ENCODE data around the gene ASGR1.

ASGR1 gene

DNA sequence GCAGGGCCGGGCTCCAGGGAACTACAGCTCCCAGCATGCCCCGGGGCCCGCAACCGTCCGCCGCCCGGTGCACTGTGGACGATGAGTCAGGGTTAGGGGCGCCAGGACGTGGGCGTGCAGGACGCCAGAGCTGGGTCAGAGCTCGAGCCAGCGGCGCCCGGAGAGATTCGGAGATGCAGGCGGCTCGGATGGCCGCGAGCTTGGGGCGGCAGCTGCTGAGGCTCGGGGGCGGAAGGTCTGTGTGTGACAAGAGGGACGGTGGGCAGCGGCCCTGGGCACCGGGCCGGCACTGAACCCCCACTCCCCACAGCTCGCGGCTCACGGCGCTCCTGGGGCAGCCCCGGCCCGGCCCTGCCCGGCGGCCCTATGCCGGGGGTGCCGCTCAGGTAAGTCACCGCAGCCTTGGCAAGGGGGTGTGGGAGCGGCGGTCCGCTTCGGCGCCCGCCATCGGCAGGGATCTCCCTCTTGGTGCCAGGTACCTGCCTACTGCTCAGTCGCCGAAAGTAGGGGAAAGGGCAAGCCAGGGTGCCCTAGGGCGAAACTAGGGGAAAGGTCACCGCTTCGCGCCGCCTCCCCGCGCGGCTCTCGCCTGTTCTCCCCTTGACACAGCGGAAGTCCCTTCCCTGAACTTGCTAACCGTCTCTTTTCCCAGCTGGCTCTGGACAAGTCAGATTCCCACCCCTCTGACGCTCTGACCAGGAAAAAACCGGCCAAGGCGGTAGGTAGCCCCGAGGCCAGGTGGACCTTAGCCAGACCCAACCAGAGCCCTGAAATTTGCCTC is 40.8 kb upstream of the ASGR1 start, which contains the start of the genes ACADVL and DLG4:
ACADVL (plus strand) TSS at position 127 of the 781 bp plus-strand sequence; CDS start at position 174, 47 bp downstream.
DLG4 (minus strand) TSS at position 25 of the 781 bp plus-strand sequence.
- TF ChIP-seq POLR2A (IDR thresholded peaks at IDR 0.05; ENCODE audit: low read depth, low read length) = peak; percentile 94
- DNase-seq (ENCODE audit: insufficient read length, low spot score) (peak; percentile 86), FAIRE-seq (no peak)

DNA sequence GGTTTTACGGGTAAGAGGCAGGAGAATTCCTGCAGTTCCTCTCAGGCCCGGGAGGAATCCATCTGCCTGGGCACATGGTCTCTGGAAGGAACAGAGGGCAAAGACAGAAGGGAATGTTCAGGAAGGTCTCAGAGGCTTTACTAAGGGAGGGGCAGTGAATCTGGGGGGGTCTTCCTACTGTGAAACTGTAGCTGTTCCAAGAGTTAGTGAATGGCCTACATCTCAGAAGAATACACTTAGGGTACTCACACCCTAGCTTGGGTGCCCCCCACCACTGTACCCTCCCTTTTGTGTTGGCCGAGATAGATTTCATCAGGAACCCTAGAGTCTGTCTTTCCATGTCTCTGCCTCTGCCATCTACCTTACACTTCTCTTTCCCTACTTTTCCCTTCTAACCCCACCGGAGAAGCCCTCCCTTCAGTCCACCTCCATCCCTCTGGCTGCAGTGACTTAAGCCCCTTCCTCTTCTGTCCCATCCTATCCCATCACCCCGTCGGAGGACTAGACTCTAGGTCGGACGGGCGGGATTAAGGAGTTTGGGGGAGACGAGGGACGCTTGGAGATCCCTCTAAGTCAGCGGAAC is 40.1 kb upstream of the ASGR1 start:
- DNase-seq (ENCODE audit: insufficient read length, low spot score) = no peak
- no peak for FAIRE-seq
- no peak for TF ChIP-seq POLR2A (IDR thresholded peaks at IDR 0.05; ENCODE audit: low read depth, low read length)

DNA sequence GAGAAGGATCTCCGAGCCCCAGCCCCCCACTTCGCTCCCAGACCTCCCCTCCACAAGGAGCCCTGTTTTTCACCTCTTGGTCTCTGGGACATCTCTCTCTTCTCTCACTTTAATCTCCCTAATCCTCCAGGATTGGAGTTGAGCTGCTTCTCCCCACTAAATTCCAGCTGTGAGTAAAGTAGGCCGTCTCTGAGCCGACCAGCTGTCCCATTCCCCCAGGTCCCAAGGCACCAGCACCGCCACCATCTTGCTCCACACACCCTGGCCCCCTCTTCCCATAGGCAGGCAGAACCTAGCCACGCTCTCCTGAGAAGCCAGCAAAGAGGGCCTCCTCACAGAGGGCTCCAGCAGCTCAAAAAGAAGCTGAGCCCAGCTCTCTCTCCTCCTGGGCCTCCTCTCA is 39.6 kb upstream of the ASGR1 start:
- DNase-seq (ENCODE audit: insufficient read length, low spot score) = no peak
- no peak for TF ChIP-seq POLR2A (IDR thresholded peaks at IDR 0.05; ENCODE audit: low read depth, low read length)
- FAIRE-seq = no peak

DNA sequence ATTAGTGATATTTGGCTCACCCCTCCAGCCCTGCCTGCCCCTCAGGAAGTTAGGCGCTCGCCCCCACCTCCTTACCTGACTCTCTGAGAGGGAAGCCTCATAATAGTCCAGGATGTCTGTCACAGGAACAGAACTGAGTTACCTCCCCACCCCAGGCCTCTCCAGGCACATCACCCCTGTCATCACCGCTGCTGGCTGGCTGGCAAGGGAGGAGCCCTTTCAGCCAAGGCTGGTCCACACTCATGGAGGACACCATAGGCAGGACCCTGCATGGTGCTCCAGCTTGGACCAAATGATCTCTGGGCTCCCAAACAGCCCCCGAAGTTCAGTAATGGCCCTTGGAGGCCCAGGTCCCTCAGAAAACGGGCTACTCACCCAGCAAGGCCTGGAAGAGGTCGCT is 39.0 kb upstream of the ASGR1 start:
- DNase-seq (ENCODE audit: insufficient read length, low spot score) (no peak), FAIRE-seq (no peak)
- no peak for TF ChIP-seq POLR2A (IDR thresholded peaks at IDR 0.05; ENCODE audit: low read depth, low read length)

DNA sequence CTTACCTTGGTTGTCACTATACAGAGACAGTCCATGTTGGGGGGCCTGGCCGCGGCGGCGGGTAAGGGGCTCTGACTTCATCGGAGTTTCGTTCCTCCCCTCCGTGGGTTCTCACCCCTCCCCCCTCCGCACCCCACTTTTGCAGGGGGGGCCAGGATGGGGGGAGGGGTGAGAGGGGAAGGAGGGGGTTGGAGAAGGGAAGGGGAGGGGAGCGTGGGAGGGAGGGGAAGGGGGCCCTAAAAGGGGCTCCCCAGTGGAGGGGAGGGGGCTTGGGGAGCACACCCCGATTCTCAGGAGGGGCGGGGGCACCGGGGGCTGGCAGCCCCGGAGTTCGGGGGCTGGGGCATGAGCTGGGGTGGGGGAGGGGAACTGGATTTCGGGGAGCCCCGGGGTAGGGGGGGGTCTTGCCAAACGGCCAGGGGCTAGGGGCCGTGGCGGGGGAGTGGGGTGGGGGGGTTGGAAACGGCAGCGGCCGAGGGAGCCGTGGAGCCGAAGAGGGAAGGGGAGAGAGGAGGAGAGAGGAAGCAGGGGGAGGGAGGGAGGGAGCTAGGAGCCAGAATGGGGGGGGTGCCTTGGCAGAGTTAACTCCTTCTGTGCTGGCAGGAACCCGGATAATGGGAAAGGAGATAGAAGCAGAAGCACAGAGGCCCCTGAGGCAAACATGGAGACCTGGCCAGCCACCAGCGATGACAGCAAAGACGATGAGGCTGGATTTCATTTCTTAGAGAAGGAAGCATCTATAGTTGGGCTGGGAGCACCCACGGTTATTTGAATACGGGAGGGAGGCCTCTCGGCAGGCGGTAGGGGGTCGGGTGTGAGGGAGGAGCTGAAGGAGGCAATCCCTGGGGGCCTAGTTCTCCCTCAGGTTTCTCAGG is 38.2 kb upstream of the ASGR1 start:
- DNase-seq (ENCODE audit: insufficient read length, low spot score) (peak; percentile 67), FAIRE-seq (no peak)
- TF ChIP-seq POLR2A (IDR thresholded peaks at IDR 0.05; ENCODE audit: low read depth, low read length) = no peak

DNA sequence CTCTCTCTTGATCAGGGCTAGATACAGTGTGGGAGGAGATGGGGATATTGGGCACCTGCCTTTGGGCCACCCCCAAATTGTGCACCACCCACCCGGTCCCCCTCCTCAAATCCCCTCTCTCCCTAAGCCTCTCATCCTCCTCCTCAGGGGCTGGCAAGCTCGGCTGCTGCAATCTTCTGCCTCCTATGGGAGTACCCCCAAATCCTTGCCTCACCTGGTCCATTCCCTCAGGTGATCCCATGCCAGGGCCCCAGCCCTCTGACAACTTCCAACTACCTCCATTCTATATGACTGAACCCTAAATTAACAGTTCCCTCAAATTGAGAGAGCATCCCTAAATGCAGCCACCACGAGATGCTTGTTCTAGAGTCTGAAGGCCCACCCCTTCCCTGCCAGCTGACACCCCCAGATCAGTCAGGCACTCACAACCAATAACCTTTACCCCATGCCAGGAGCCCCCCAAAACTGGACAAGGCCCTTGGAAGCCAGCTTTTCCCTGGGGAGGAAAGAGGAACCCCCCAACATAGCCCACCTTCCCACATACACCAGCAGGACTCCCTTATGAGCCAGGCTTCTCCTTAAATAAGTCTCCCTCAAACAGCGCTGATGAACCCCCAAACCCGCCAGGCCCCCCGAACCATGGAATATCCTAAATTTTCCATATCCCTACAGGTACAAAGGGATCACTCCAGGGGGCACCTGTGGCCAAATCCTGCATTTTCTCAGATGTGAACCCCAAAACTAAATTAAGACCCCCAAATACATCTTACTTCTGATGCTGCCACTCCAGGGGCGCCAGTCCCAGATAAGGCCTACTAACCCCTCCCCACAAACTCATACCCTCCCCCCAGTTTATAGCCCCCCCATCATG is 37.3 kb upstream of the ASGR1 start:
- DNase-seq (ENCODE audit: insufficient read length, low spot score) (no peak), FAIRE-seq (no peak)
- no peak for TF ChIP-seq POLR2A (IDR thresholded peaks at IDR 0.05; ENCODE audit: low read depth, low read length)

DNA sequence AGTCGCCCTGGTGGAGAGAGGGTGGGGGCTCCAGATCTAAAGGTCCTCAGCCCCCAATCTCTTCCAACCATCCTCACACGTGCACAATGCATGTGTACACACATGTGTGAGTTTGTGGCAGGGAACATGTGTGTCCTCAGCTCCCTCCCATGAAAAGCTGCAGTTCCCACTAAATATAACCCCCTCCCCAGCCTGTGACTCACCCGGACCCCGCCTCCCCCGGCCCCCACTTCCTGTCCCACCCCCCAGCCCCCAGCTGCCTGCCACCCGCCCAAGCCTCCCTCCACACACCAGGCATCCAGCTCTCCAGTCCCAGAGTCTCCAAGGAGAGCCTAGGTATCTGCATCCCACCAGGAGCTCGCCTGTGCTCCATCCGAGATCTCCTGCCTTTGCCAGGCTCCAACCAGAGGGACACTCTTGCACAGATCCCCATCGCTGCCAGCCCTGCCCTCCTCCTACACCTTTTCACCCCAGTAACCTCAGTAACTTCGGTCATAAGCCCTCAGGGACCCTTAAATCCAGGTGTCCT is 36.5 kb upstream of the ASGR1 start:
- no peak for FAIRE-seq

DNA sequence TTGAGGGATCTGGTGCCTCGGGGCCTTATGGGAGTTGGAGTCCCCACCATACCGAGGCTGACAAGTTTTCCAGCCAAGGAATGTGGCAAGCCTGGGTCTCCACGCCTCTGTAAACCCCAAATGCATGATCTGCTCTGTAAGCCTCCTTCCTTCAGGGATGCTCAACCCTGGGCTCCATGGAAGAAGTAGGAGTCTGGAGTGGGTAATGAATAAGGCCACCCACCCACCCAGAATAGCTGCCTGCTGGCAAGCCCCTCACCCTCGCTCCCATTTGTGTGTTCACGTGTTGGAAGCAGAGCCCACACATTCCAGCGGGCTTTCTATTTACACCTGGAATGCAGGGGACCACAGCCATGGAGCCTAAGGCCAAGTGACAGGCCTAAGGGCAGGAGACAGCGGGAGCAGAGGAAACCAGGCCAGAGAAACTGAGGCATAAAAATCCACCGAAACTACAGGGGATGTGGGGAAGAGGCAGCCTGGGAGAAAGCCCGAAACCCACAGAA is 36.0 kb upstream of the ASGR1 start:
- peak; percentile 77 for FAIRE-seq

More for the DNA sequence above, 36.5 kb upstream of the ASGR1 start:
- DNase-seq (ENCODE audit: insufficient read length, low spot score) = no peak
- no peak for TF ChIP-seq POLR2A (IDR thresholded peaks at IDR 0.05; ENCODE audit: low read depth, low read length)

DNA sequence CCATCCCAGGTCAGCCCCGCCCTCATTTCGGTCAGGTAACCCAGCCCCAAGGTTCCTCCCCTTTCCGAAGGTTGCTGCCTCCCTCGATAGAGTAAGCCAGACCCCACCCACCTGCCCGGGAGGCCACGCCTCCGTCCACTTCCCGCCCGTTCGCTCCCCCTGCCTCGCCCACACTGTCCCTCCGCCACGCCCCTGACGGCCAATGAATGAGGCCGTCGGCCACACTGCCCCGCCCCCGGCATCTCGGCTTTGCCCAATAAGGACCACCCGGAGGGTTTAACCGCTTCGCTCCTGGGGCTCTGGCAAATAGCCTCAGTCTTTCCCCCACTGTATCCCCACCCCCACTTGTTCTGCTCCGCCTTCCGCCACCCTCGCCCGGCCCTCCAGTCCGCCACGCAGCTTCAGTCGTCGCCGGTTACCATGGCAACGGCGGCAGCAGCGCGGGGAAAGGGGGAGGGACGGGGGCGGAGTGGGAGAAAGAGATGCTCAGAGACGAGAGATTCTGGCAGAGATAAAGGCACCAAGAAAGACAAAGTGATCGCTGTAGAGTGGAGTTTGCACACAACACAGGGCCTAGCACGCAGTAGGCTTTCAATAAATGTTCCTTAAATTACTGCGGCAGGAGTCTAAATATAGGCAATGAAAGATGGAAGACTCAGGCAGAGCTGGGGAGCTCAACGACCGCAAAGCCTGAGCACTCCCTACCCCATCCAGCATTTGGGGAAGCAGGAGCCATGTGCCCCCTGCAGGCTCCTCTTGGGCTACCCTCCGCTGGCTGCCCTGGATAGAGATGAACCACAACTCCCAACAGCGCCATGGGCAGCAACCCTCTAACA is 35.3 kb upstream of the ASGR1 start:
- DNase-seq (ENCODE audit: insufficient read length, low spot score) (peak; percentile 97), FAIRE-seq (peak; percentile 78)
- TF ChIP-seq POLR2A (IDR thresholded peaks at IDR 0.05; ENCODE audit: low read depth, low read length) = no peak

More for the DNA sequence above, 36.0 kb upstream of the ASGR1 start:
- no peak for DNase-seq (ENCODE audit: insufficient read length, low spot score)
- TF ChIP-seq POLR2A (IDR thresholded peaks at IDR 0.05; ENCODE audit: low read depth, low read length) = no peak

DNA sequence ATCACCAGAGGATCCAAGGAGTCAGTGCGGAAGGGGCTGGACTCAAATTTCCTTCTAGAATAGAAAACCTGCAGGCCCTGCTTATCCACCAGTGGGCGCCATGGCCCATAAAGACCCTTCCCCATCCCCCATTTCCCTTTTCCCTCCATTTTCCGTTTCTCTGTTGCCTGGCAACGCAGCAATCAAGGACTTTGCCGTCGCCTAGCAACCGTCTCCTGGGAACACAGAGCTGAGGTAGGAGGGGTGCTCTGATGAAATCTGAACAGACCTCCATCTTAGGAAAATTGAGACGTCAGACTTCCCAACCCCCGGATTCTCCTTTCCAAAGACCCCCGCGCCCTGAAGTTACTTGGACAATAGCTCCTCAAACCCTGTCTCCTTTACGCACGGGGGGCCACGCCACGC is 34.7 kb upstream of the ASGR1 start:
- FAIRE-seq = no peak
- no peak for DNase-seq (ENCODE audit: insufficient read length, low spot score)
- TF ChIP-seq POLR2A (IDR thresholded peaks at IDR 0.05; ENCODE audit: low read depth, low read length) = no peak

DNA sequence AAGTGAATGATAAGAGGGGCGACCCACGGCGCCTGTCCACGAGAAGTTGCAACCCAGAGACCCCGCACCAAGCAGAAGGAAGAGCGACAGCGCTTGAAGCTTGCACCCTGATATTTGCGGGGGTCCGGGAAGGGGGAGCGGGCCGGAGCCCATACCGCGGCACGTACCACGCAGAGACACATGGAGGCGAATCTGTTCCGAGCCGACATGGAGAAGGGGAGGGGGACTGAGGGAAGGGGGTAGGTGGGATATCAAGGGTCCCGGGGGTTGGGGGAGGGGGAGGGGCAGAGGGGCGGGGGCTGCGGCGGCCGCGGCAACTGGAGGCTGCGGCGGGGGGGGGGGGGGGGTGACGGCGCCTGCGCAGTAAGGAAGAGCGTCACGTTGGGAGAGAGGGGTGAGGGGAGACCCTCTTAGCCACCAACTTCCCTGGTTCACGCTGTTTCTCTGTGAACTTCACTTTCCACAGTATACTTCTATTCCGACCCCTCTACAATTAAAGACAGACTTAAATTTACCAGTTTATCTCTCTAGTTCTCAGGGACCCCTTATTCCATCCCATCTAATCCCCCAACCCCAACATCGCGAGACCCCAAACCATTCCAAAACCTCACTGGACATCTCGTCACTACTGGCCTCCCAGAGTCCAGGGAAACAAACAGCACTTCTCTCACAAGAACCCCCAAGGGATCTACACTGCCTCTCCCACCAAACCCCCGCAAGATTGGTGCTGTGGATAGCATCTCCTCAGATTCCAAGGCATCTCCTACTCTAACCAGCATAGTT is 32.5 kb upstream of the ASGR1 start:
- no peak for TF ChIP-seq POLR2A (IDR thresholded peaks at IDR 0.05; ENCODE audit: low read depth, low read length)
- no peak for FAIRE-seq
- DNase-seq (ENCODE audit: insufficient read length, low spot score) = no peak
